Measurements from ENCODE around the gene MTAP.

MTAP gene

DNA sequence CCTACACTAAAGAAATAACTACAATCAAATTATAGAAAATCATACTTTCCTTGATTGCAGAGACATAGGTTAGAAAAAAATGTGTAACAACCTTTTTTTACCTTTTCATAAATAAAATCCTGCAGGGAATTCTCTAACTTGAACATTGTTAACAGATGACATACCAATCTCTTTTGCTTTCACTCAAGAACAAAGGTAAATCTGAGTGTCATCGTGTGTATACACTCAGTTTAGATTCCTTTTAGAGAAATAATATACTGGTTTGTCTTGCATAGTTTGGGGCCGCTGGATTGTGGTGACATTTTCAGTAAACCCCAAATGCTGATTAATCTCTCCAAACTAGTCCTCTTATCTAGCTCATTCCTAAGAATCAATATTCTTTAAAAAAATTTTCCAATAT, 20.8 kb upstream of the MTAP start:
- Histone ChIP-seq H3K27me3 (ENCODE audit: insufficient read depth, low read depth, severe bottlenecking) (peaks cover 2% of the 10 kb centered on the region), H3K36me3 (no peaks in the 10 kb centered on the region), H3K27ac (no peak overlapping the region), H3K4me3 (ENCODE audit: low read depth, low read length) (no peak overlapping the region), H3K9me3 (ENCODE audit: severe bottlenecking) (no peaks in the 10 kb centered on the region)
- TF ChIP-seq, protein P1, sequence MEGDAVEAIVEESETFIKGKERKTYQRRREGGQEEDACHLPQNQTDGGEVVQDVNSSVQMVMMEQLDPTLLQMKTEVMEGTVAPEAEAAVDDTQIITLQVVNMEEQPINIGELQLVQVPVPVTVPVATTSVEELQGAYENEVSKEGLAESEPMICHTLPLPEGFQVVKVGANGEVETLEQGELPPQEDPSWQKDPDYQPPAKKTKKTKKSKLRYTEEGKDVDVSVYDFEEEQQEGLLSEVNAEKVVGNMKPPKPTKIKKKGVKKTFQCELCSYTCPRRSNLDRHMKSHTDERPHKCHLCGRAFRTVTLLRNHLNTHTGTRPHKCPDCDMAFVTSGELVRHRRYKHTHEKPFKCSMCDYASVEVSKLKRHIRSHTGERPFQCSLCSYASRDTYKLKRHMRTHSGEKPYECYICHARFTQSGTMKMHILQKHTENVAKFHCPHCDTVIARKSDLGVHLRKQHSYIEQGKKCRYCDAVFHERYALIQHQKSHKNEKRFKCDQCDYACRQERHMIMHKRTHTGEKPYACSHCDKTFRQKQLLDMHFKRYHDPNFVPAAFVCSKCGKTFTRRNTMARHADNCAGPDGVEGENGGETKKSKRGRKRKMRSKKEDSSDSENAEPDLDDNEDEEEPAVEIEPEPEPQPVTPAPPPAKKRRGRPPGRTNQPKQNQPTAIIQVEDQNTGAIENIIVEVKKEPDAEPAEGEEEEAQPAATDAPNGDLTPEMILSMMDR (IDR thresholded peaks at IDR 0.05; ENCODE audit: low read depth, low read length) = no peak
- no peak for DNase-seq

DNA sequence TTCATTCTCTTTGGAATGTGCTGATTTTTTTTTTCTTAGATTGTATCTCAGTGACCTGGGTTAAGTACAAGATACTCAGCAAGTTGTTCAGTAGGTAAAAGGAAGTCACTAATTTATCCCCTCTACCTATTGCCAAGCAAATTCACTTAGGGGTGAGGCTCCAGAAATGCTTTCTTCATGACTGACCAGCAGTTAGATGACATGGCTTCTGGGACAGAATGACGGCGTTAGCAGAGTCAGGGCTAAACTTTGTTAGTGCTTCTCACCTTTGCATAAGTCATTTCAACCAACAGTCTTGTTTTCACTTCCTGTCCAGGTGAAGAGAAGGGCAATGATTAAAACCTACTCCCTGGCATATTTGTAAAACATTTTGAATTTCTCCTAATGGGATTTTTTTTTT, 20.2 kb upstream of the MTAP start:
- no peak for DNase-seq
- H3K36me3 ChIP-seq = no peaks in the 10 kb centered on the region
- no peaks in the 10 kb centered on the region for H3K27me3 ChIP-seq (ENCODE audit: insufficient read depth, low read depth, severe bottlenecking)
- no peaks in the 10 kb centered on the region for H3K9me3 ChIP-seq (ENCODE audit: severe bottlenecking)
- TF ChIP-seq, protein P1 (IDR thresholded peaks at IDR 0.05; ENCODE audit: low read depth, low read length) = no peak
- H3K27ac ChIP-seq = no peak overlapping the region
- no peak overlapping the region for H3K4me3 ChIP-seq (ENCODE audit: low read depth, low read length)

GRCh38 chr9:21788752-21789151, 13.7 kb upstream of the MTAP start:
- TF ChIP-seq, protein P1 (IDR thresholded peaks at IDR 0.05; ENCODE audit: low read depth, low read length) = no peak
- Histone ChIP-seq H3K9me3 (ENCODE audit: severe bottlenecking) (no peaks in the 10 kb centered on the region), H3K36me3 (no peaks in the 10 kb centered on the region), H3K27me3 (ENCODE audit: insufficient read depth, low read depth, severe bottlenecking) (peaks cover 22% of the 10 kb centered on the region), H3K27ac (no peak overlapping the region), H3K4me3 (ENCODE audit: low read depth, low read length) (no peak overlapping the region)
- no peak for DNase-seq

DNA sequence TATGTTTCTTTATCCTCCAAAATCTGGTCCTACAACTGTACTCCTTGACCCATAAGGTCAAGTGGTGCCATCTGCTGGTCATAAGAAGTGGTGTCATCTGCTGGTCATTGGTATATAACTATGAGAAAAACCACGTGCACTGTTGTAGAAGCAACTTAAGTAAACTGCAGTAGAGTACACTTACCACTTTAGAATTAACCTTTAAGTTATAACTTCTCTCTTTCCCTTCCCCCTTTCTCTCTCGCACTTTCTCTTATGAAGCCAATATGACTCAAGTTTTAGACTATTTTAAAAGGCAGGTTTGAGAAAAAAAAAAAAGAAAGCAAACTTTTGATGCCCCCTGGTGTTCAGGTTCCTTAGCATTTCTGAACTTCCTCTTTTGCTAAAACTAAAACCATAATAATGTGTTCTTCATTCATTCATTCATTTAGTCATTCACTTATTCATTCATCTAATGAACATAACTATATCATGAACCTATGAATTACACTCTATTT, 12.8 kb upstream of the MTAP start:
- TF ChIP-seq, protein P1 (IDR thresholded peaks at IDR 0.05; ENCODE audit: low read depth, low read length) = peak; percentile 33; the same call in 1 of the 2 replicates
- H3K27me3 ChIP-seq (ENCODE audit: insufficient read depth, low read depth, severe bottlenecking) = peaks cover 25% of the 10 kb centered on the region
- H3K36me3 ChIP-seq = no peaks in the 10 kb centered on the region
- H3K27ac ChIP-seq = no peak overlapping the region
- DNase-seq = peak; percentile 52
- H3K4me3 ChIP-seq (ENCODE audit: low read depth, low read length) = no peak overlapping the region
- H3K9me3 ChIP-seq (ENCODE audit: severe bottlenecking) = no peaks in the 10 kb centered on the region

DNA sequence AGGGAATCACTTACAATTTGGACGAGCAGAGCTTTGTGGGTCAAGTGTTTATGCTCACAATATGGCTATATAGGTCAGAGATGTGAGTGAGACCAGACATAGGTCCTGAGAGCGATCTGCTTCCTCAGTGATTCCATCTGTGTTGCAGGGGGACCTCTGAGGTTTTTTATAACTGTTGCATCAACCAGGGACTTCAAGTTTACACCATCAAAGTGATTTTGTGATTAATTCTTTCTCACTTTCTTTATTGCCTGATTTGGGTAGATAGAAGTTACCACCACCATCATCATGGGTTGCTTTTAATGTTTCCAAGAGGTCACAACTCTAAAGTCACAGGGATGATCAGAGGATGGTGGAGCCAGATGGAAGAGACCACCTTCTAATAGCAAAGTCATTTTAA, 7.0 kb upstream of the MTAP start:
- TF ChIP-seq, protein P1 (IDR thresholded peaks at IDR 0.05; ENCODE audit: low read depth, low read length) = no peak
- Histone ChIP-seq H3K4me3 (ENCODE audit: low read depth, low read length) (no peak overlapping the region), H3K27ac (no peak overlapping the region), H3K9me3 (ENCODE audit: severe bottlenecking) (no peaks in the 10 kb centered on the region), H3K36me3 (no peaks in the 10 kb centered on the region), H3K27me3 (ENCODE audit: insufficient read depth, low read depth, severe bottlenecking) (peaks cover 42% of the 10 kb centered on the region)
- DNase-seq = no peak

DNA sequence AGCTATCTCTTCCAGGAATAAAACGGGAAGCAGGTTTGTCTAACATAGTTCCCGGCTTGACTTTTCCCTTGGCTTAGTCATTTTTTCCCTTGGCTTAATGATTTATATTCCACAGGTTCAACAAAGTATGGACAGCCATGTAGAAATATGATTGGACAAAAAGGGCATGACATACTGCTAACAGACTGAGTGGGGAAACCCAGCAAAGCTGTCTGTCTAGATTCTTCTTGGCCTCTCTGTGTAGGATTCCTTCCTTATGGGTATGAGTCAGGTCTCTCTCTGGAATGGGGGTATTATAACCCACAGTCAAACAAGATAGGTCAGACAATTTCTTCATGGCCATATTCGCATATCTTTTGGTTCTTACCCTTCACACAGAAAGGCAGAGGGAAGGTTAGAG, 5.7 kb upstream of the MTAP start:
- TF ChIP-seq, protein P1 (IDR thresholded peaks at IDR 0.05; ENCODE audit: low read depth, low read length) = no peak
- Histone ChIP-seq H3K9me3 (ENCODE audit: severe bottlenecking) (no peaks in the 10 kb centered on the region), H3K36me3 (no peaks in the 10 kb centered on the region), H3K27me3 (ENCODE audit: insufficient read depth, low read depth, severe bottlenecking) (peaks cover 47% of the 10 kb centered on the region), H3K27ac (no peak overlapping the region), H3K4me3 (ENCODE audit: low read depth, low read length) (no peak overlapping the region)
- no peak for DNase-seq
